Measurements from ENCODE around the gene RSAD2.

Gene RSAD2

DNA sequence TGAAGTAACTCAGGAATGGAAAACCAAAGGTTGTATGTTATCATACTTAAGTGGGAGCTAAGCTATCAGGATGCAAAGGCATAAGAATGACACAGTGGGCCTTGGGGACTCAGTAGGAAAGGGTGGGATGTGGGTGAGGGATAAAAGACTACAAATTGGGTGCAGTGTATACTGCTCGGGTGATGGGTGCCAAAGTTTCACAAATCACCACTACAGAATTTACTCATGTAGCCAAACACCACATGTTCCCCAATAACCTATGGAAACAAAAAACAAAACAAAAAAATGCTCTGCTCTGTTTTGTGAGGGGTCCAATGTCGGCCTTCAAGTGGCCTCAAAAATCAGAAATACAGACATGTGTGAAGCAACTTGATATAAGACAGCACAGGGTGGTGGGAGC, 30.7 kb downstream of the RSAD2 start:
- no peak for DNase-seq

DNA sequence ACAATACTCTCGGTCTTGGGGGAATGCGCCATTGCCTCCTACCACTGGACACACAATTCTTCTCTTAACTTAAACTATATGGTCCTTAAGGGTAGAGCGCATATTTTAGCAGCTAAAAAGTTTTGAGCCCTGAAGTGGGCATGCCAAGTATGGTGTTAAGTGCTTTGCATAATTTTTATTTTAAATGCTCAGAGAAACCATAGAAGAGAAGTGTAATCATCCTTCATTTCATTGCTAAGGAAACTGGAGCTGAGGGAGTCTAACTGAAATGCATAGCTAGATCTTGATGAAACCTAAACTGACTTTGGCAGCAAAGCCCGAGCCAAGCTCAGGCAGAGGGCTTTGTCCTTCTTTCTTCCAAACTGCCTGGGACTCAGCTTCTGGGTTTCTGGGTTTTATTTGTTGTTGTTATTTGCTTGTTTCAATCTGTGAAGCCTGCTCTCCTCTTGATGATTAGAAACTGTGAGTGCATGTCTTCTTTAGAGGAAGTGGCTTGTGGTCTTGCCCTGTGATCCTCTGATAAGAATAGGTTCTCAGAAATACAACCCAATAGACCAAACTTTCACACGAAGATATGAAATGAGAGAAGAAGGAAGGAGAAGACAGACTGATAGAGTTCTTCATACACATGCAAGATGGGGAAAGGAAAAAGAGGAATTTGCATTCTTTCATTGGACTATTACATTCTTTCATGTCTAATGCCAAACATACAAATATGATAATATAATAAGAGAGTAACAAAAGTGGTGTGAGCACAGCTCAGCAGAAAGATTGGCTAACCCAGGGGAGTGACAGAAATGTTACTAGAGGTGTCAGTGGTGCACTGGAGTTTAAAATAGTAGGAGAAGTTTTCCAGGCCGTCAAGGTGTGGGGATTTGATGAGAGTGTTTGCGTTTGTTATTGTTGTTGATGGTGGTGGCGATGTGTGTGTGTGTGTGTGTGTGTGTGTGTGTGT, 32.1 kb downstream of the RSAD2 start:
- no peak for DNase-seq

DNA sequence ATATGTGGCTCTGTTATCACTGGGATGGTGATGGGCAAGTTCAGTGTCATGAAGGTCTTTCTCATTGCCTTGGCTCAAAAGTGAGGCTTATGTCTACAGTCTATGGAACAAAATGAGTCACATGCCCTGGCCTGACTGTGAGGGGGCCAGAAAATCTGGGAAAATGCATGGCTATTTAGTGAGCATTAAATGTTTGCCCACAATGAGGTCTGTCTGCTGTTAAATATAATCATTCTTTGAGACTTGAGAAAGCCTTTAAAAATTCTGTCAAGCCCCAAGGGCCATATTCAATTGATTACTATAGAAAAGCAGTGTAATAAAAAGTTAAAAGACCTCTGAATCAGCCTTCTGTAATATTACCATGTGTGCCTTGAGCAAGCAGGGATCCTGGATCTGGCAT, 34.1 kb downstream of the RSAD2 start:
- no peak for DNase-seq

DNA sequence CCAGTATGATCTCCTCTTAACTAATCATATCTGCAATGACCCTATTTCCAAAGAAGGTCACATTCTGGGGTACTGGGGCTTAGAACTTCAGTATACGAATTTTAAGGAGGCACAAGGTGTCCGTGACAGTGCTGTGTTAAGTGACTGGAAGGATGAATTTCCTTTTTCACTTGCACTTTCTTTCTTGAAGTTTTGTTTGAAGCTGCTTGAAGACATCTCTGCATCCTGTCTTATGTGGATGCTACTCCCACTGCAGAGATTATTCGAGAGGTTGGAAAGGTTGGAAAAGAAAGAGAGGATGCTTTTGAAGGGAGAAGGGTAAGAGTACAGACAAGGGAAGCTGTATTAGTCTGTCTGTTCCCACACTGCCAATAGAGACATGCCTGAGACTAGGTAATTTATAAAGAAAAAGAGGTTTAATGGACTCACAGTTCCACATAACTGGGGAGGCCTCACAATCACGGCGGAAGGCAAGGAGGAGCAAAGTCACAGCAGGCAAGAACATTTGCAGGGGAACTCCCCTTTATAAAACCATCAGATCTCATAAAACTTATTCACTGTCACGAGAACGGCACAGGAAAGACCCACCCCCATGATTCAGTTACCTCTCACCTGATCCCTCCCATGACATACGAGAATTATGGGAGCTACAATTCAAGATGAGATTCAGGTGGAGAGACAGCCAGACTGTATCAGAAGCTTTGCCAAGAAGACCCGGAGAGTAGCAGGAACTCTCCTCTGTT, 36.0 kb downstream of the RSAD2 start:
- DNase-seq: no peak

DNA sequence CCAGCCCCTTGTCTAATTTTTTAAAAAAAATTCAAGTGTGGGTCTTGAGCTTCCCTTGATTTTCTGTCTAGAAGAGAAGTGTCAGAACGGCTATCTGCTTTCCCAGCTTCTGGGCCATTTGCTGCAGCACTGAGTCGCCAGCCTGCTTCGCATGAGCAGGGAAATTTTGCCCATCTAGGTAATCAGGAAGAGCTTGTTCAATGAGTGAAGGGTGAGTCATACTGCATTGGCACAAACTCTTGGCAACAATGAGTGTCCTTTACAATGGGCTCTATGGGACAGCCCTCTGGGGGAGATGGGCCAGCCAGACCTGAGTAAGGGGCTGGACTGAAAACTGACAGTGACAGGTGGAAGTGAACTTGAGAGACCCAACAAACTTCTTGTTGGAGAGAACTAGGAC, 37.3 kb downstream of the RSAD2 start:
- DNase-seq: no peak

DNA sequence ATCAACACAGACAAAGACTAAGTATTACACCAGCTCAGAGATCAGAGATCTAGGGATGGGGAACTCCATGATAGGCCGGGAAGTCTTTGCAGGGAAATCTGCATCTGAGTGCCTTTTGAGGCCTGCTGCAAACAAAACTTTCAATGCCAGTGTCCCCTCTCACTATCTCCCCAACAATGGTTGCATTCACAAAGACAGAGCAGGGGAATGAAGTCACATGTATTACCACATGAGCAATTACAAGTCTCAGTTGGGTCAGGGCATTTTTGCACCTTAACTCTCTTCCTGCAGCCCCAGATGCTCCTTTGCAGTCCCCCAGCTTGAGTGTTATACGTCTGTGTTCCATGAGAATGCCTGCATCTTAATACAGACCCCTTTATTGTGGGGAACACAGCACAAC, 37.8 kb downstream of the RSAD2 start:
- DNase-seq: no peak

DNA sequence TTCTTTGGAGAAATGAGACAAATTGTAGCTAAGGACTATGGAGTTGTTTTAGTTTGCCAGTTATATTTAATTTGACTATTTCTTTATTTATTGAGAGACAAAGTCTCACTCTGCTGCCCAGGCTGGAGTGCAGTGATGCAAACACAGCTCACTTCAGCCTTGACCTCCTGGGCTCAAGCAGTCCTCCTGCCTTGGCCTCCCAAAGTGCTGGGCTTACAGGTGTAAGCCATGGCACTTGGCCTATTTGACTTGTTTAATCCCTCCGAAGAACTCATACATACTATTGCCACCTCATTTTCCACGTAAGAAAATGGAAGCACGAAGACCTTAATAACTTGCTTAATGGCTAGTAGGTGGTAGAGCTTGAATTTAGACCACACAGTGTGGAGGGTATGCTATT, 38.6 kb downstream of the RSAD2 start:
- DNase-seq: no peak

DNA sequence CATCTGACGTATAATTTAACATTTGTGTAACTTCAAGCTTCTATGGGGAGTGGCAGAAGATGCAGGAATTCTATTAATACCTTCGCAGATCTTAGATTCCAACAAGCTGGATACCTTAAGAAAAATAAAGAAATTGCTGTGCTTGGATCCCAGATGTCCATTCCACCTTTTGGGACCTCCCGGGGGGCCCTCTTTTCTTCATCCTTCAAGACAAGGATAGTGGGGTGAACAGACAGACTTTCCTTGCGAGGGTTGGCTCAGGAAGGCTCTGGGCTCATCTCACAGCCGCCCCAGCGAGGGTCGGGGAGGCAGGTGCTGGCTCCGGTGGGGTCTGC, 39.1 kb downstream of the RSAD2 start:
- DNase-seq: no peak

DNA sequence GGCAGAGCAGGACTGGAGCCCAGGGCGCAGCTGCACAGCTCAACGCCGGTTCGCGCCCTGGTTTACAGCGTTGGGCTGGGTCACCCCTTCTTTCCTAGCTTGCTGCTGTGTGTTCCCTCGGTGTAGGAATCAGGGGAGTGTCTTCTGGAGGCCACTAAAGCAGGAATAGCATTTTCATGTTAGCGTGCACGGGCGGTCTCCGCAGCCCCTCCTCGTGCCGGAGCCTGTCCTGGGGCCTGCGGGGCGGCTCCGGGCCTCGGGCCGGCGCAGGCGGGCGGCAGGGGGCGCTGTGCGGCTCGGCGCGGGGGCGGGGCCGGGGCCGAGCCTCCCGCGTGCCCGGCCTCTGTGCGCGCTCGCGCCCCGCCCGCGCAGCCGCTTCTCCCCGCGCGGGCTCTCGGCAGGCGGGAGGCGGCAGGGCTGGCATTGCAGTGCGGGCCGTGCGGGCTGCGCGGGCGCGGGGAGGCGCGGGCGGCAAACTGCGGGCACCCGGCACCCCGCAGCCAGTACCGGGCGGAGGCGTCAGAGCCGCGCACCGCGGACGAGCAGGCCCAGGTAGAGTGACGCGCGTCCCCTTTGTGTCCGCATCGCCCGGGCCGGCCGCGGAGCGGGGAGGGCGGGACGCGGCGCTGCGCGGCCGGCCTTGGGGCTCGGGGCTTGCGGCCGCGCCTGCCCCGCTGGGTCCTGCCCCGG, 39.6 kb downstream of the RSAD2 start, which contains the start of gene RNF144A:
RNF144A (plus strand) TSS at position 342 of the 690 bp plus-strand sequence. CDS start 79,515 bp downstream, outside the sequence.
- peak; percentile 22 for DNase-seq

DNA sequence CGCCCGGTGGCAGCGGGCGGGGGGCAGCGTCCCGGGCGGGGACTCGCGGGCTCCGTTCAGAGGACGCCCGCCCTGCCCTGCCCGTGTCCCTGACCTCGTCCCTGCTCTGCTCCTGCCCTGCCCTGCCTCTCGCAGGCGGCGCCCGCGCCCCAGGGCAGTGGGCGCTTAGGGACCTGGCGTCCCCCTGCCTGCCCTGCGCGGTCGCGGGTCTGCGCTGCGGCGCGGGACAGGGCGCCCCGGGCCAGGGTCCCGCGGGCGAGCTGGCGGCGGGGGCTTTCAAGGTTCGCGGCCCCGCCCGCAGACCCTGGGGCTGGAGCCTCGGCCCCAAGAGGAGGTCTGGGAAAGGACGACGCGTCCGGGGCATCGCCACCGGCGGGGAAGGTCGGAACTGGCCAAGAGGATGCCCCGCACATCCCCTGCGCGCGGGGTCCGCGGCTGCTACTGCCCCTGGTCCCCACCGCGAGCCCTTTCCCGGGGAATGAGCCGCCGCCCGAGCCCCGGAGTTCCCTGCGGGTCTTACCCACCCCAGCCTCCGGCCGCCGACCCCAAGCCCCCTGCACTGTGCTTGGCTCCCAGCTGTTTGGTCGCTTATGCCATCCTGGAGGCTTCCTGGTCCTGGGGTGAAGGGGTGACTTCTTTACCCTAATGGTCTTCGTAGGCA, 40.3 kb downstream of the RSAD2 start:
- peak; percentile 13 for DNase-seq

DNA sequence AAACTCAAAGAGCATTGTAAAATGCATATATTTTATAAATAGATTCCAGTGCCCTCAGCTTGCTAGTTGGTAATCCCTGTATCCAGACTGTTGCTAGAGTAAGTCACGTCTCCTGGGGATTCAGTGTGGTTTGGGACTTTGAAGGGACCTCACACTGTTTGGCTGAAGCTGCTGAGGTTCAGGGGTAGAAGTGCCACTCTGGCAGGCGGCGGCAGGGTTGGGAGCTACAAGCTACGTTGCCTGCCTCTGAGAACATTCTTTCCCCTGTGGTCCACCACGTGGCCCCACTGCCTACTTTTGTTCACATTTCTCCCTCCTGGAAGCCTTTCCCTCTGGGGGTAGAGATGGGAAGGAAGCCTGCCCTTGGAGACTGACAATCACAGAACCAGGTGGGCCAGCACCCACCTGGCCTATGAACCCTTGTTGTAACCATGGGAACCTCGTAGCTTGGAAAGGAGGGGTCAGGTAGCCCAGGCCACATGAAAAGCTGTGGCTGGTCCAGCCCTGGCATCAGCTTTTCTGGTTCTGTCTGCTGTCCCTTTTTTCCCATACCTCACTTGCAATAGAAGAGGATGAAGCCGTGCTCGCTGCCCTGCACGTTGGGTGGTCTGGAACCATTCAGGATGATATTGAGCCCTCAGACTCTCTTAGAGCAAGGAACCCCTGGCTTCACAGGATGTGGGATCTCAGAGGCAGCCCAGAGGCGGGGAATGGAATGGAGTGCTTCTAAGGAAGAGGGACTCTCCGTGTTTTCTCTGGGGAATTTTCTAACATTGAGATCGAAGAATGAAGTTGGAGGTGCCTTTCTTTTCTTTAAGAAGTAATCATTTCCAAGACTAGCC, 42.5 kb downstream of the RSAD2 start:
- DNase-seq: no peak

DNA sequence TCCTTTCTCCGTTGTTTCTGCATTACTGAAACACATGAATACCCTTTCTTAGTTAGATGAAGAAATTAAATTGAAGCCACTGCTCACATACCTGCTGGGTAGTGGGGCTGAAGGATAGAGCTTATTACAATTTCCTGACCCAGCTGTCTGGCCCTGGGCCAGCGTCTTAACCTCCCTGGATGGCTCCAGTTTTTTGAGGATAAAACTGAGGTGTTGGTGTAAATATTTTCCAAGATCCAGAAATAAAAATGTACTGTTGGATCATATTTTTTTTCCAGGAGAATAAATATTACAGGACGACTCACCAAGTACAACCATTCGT, 43.1 kb downstream of the RSAD2 start:
- DNase-seq: no peak

DNA sequence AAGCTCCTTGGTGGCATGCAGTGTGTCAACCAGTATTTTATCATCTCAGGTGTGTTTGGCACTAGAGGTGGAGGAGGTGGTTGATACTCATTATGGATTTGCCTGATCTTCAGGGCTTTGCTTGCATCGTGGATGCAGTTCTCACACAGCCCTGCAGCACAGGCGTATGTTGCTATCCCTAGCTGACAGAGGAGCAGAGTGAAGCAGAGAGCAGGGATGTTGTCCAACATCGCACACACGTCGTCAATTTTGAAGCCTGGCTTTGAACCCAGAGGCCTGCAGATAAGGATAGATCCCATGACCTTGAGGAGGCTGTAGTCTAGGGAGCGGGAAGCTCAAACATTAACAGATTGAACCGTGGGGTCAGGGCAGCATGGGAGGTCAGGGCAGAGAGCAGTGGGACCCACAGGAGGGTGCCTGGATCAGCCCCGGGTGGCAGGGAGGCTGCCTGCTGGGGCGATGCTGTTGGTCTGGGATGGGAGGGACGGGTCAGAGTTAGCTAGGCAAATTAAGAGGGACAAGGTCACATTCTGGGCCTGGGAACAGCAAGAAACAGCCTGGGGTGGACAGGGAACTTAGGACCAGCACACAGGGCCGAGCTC, 43.8 kb downstream of the RSAD2 start:
- DNase-seq: no peak

DNA sequence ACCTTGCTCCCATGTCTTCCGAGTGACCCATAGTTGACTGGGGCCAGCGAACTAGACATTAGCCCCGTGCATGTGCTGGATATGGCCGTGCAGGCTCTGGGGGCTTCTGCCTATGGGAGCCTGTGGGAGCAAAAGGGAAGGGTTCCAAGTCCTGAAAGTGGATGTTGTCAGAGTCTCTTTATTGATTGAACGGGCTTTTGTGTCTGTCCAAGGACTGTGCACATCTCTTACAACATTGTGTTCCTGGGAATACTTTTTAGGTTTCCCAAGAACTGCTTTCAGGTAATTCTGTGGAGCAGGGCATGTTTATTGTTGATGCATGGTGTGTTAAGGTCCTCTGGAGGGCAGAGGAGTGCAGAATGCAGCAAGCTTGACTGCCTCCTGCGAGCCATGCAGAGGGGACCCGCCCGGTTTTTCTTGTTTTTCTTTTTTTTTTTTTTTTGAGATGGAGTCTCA, 44.7 kb downstream of the RSAD2 start:
- DNase-seq: no peak

DNA sequence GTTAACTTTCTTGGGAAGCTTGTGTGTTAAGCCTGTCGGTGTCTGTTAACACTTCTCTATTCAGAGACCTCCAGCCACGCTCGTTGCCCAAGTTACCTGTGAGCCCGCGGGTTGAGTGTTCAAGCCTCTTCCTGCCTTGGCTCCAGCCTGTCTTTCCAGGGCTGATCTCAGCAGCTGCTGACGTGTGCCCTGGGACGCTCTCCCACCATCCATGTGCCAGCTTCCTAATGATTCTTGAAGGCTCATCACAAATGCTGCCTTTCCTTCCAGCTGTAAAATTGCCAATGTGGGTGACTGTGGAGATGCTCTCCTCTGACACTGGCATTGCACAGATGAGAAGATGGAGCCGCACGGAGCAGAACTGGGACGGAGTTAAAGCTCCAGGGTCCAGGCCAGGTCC, 45.7 kb downstream of the RSAD2 start:
- DNase-seq: no peak

DNA sequence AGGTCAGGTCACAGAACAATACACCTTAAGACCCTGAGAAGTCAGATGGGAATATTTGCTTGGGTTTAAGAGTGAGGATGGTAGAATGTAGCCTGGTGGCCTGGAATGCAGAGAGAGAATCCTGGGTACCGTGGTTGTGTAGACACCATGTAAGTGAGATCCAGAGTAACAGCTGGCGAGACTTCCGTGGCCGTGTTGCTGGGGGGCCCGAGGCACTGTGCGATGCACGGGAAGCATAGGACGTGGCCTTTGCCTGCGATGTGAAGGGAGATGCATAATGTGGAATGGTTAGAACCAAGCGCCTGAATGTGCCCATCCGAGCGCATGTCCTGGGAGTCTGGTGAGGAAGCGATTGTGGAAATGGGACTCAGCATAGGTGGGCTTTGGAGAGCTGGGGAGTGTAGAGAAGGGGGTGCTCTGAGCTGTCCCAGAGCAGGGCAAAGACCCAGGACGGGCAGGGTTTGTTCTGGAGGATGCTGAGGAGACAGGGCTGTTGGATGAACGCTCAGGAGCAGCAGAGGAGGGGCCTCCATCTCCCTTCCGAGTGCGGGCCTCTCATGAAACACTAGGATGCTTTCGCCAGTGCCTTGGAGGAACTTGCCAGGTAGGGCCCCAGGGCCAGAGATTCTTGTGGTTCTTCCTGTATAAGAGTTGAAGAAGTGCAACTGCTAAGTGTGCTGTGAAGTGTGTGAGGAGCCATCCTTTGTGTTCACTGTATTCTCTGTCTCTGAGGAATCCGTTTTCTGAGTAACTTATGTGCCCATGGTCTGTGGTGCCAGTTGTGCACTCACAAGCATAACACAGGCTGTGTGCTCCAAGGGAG, 46.7 kb downstream of the RSAD2 start:
- no peak for DNase-seq

DNA sequence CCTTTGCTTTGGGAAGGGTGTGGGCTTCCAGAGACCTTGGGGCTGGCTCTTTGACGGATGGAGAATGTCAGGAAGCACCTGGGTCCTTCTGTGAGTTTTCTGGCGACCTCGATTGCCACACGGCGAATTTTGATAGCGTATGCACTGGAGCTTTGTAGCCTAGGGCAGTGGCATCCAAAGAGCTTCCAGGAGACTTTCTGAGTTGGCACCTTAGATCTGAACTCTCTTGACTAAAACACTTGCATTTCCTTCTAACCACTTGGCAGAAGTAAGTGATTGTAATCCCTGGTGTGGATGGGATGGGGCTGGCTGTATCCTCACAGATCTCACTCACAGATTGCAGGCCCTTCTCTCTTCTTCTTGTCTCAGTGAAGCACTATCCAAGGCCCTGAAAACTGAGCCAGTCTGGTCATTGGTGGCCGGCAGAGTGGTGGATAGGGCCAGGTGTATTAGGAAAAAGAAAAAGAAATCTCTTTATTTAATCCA, 47.4 kb downstream of the RSAD2 start:
- no peak for DNase-seq

DNA sequence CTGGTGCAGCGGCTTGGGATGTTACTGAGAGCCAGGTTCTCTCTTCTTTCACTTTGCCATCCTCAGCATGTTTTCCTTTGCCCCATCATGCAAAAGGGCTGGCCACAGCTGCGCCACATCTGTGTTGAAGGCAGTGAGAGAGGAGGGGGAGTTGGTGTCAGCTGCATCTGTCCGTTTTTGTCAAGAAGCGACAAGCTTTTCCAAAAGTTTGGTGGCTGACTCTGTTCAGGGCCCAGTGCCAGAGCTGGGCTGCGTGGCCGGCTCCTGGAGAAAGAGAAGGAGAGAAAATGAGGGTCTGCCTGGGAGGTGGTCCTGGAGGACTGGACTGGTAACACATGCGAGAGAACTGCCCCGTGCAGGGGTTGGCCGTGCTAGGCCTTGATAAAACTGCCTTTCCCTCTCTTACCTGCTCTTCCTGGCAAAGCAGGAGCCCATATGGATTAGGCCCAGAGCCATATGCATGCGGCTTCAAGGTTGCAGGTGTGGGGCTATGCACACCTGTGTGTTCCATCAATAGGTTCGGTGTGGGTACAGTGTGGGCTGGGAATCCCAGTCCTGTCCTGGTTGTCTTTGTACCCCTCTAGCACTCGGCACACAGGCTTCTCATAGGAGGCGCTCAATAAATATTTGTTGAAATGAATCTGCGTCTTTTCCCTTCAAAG, 48.6 kb downstream of the RSAD2 start:
- DNase-seq: no peak

DNA sequence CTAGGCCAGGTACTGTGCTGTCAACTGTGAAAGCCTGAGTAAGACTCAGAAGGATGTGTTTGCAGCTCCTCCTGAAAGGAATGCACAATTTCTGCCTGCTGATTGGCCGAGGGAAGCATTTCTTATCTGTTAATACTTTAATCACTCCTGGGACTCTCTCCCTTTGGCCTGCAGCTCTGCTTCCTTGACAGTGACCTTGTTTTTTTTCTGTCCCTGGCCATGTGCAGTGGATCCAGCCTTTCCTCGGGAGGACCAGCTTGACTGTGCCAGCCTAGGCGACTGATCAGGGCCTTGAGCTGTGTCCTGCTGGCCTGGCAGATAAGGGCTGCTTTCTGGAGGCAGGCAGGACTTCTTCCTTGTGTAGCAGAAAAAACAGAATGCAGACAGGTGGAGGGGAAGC, 49.6 kb downstream of the RSAD2 start:
- DNase-seq: no peak

DNA sequence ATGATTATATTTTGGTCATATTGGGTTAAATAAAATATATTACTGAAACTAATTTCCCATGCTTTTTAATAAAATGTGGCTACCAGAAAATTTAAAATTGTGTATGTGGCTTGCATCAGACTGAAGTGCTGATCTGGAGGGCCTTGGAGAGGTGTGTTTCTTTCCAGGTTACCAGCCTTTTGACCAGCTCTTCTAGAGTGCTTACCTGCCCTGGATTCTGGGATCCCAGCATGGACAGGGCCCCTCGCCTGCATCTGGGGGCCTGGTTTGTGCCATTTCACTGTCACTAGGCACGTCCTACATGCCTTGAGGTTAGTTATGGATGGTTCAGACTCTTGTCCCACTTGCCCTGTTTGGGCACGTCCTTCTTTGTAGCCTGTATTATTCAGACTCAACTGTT, 50.2 kb downstream of the RSAD2 start:
- DNase-seq: no peak

All from NCI-H510A treated with DMSO at 0.1 percent for 48 hours (cell line).